ENCODE data around the gene ST6GAL1.

ST6GAL1 gene

GRCh38 chr3:187024536-187025226 lies 94.4 kb downstream of the ST6GAL1 start:
- DNase-seq: no peak

GRCh38 chr3:187025254-187025655 lies 94.9 kb downstream of the ST6GAL1 start:
- peak; percentile 63 for DNase-seq

- DNase-seq: peak; percentile 63
Observed at GRCh38 chr3:187025656-187026316, 95.5 kb downstream of the ST6GAL1 start.

GRCh38 chr3:187026317-187026670 lies 96.0 kb downstream of the ST6GAL1 start:
- DNase-seq: no peak

DNA sequence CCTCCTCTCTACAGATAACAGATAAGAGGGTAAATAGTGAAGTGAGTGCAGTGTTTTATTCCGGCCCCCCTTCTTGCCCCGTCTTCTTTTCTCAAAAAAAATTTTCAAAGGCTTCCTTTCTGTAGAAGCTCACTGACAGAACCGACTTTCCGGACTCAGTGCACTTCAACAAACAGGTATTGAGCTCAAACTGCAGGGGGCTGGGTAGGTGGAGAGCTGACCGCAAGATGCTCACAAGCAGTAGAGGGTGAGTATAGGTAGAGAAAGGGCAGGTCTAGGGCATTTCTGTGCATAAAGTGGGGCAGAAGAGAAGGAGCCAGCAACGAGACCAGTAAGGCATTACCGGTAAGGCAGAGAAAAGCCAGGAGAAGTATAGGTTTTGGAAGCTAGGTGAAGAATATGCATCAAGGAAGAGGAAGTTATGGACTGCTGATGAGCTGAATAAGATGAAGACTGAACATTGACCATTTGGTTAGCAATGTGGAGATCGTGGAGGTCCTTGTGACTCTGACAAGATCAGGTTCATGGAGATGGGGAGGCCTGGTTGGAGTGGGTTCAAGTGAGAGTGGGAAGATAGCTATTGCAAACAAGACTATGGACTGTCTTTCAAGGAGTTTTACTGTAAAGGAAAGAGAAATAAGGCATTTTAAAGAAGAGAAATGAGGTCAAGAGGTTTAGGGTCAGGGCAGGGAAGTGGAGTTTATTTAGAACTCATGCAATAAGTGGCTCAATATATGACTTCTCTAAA lies 97.4 kb downstream of the ST6GAL1 start:
- peak; percentile 63 for DNase-seq

DNA sequence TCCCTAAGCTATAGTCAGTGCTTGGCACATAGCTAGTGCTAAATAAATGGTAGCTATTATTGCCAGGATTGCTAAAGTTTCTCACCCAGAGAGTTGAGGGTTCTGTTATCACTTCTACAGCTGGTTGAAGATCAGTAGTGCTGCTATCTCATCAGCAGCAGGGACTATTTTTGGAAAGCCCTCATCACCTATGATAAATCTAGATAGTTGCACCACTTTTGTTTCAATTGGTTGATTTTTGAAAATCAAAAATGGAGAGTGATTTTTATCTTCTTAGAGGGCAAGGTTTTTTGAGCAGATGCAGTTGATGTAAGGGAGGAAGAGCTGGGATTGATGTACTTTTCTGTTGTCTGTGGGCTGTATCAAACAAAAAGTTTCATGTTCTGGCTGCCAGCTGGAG lies 101.6 kb downstream of the ST6GAL1 start:
- DNase-seq: no peak

DNA sequence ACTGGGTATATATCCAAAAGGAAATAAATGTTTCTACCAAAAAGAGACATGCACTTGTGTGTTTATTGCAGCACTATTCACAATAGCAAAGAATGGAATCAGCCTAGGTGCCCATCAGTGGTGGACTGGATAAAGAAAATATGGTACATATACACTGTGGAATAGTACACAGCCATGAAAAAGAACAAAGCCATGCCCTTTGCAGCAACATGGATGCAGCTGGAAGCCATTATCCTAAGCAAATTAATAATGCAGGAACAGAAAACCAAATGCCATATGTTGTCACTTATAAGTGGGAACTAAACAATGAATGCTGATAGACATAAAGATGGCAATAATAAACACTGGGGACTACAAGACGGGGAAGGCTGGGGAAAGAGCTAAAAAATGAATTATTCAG lies 106.1 kb downstream of the ST6GAL1 start:
- DNase-seq: no peak

DNA sequence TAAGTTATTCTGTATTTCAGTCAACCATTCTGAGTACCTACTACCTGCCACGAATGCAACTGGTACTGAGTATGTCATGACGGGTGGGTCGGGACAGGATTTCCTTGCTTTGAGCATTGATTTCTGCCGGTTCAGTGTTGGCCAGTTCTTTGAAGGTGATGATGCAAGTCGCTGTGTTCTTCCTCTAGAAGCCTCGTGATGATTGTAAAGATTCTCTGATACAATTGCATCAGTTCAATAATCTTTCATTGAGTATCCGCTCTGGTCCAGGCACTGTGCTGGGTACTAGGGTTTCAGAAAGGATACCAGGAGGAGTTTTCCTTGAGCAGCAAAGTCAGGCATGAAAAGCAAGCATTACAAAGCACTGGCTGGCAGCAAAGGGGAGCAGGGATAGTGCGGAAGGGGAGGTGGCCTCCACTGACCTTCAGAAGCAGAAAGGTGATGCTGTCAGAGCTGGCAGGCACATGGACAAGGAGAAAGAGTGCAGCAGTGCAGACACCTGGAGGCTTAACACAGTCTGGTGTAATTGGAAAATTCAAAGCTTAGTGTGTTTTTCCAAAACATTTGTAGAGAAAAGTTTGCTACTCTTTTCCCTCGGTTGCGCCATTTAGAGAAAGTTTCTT lies 108.9 kb downstream of the ST6GAL1 start:
- no peak for DNase-seq

DNA sequence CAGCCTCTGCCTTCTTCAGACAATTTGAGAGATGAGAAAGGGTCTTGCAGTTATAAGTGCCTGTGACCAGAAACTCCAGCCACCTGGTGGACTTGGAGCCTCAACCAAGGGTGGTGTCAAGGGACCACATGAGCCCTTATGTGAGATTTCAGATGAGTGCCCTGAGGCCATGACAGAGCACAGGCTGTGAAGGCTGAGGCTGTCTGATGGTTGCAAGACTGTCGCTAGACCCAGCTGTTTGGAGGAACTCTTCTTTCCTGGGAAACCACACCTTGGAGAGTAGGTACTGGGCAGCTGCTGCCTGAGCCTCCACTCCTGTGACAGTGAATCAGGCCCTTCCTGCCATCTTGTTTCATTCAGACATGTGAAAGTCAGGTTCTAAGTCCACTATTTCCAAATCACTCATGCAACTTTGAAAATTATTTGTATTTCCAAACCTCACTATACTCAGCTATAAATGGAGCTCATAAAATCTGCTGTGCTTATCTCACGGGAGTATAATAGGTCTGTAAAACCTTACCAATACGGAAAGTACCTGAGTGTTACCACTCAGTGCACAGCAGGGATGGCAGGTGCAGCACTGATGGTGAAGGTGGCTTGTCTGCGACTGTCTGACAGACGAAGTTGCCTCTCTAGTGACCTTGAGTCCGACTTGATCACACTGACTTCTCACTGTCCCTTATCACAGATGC lies 109.5 kb downstream of the ST6GAL1 start:
- no peak for DNase-seq

DNA sequence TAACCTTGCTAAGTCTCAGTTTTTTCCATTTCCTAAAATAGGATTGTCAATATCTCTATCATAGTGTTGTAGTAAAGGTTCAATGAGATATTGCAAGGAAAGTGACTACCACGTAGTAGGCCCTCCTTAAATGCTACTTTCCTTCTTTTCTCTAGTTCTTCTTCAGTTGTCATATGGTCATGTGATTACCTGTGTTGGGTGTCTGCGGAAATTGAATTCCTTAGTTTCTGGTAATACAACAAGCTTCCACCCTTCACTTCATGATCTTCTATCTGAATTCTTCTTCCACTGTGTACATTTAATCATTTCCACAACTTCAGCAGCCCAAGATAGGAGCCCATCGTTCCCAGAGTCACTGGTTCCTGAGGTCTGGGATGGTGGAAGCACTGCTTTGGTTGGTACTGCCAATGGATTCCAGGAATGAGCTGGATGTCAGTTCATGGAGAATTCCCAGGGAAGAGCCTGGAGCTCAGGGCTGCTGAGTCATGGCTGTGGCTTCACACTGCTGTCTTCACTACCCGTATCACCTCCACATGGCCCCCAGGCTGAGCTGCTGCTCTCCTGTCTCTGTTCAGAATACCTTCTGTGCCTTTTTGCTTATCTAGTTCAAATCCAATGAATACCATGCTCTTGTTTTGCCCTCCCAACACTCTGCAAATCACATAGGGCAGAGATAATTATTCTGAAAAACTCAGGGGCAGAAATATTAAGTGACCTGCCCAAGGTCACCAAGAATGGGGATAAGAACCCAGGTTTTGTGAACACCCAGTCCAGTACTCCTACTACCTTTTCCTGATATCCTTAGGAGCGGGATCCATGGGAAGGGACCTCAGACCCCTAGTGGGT lies 110.4 kb downstream of the ST6GAL1 start:
- no peak for DNase-seq

DNA sequence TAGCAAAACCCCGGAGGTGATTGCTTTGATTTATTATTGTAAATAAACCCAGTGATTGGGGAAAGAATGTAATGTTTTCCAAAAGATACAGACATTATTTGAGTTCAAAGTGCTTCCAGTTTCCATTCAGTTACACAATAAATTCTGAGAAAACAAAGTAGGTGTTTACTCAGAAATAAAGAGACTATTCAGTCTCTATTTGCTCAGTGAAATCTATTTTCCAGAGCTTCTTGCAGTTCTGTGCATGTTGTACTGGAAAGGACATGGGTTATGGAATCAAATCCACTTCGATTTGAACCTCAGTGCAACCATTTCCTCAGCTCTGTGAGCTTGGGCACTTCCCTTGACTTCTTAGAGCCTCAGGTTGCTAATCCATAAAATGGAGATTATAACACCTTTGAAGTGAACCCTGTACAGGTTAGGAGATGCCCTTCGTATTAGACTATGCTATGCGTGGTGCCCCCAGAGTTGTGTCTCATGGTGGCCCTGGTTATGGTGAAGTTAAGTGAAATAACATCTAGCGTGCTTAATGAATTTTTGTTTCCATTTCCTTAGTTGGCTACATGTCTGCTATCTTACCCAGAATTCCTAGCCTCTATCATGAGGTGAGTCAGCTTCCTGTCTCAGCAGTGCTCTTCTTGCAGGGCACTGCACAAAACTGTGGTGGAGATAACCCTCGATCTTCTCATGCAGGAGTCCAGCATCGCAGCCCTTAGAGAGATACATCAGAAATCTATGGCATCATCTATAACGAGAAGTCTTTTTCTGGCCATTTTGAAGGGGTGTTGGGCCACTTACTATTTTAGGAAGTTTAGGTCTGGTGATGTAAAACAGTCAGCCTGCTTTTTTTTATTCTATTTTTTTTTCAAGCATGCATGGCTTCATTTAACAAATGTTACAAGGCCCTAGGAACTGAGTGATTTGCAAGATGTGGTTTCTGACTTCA lies 111.3 kb downstream of the ST6GAL1 start:
- DNase-seq: peak; percentile 85

GRCh38 chr3:187042346-187042745 lies 112.0 kb downstream of the ST6GAL1 start:
- DNase-seq: no peak

- no peak for DNase-seq
Observed at GRCh38 chr3:187042874-187043458, 112.6 kb downstream of the ST6GAL1 start.

GRCh38 chr3:187044206-187044605 lies 113.9 kb downstream of the ST6GAL1 start:
- no peak for DNase-seq

DNA sequence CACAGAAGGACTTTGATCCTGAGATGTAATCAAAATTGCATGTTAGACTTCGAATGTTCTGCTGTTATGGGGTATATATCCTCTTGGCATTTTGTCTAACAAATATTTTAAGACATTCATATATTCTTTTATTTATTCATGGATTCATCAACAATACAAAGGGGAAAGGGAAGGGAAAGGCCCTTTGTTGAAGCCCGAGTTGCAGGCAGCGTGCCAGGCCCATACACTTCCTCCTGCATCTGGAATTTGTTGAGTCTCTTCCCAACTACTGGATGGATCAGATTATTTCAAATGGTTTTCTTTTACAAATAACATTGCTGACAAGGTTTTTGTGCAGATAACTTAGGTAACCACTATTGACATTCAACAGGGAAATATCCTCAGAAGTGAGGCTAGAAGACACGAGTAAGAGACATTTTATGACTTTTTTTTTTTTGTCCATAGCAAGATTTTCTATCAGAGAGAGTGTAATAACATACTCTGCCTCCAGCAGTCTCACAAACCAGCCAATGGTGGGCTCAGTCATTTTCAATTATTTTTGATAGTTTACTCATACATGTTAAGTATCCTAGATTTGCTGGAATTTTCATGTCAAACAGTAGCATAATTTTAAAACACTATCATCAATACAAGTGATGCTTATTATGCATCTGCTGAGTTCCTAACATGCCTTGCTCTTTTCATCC lies 114.7 kb downstream of the ST6GAL1 start:
- no peak for DNase-seq

DNA sequence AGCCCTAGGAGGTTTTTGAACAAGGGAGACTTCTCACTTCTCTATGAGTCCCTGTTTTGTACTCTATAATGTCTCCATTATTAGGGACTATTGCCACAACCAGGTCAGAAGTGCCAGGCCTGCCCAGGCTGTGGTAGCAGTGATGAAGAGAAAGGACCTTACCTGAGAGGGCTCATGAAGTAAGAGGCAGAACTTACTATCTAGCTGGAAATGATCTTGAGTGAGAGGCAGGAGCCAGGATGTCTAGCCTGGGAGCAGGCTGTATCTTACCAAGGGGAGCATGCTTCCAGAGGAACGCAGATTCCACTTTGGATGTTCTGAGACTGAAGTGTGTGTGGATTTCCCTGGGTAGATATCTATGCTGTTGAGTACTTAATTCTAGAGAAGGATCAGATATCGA lies 115.7 kb downstream of the ST6GAL1 start:
- no peak for DNase-seq

- DNase-seq: no peak
Observed at GRCh38 chr3:187049462-187050101, 119.3 kb downstream of the ST6GAL1 start.

GRCh38 chr3:187051066-187051465 lies 120.7 kb downstream of the ST6GAL1 start:
- no peak for DNase-seq

- DNase-seq: no peak
Observed at GRCh38 chr3:187051724-187052366, 121.5 kb downstream of the ST6GAL1 start.
